ENCODE measurements around the gene AGER. TPM values are rescaled to one million over a fixed set of nuclear protein-coding genes. Genes with fewer than 3 reads are reported as not detected.

Gene AGER
- total RNA-seq, 1 donor from 2014 or later: 3.0 TPM

GRCh38 chr6:32175711-32176475 lies 8.2 kb downstream of the AGER start, which contains the start of gene AGPAT1:
TSS of gene AGPAT1 (minus strand) at chr6:32176084. CDS start at chr6:32171496, 4,588 bp downstream.
- peak; percentile 68 for ATAC-seq
- intact Hi-C loops (cut with micrococcal nuclease): loop anchor here (10.0 kb wide), 1 partner anchor 51 kb away; the partner anchor contains the start of gene ATF6B

GRCh38 chr6:32175322-32175710 lies 8.7 kb downstream of the AGER start:
- ATAC-seq: no peak
- no peak for DNase-seq
- intact Hi-C loops (cut with micrococcal nuclease): loop anchor here (10.0 kb wide), 1 partner anchor 51 kb away; the partner anchor contains the start of gene ATF6B

More at GRCh38 chr6:32175711-32176475, 8.2 kb downstream of the AGER start, which contains the start of gene AGPAT1:
- peak; percentile 98 for DNase-seq

DNA sequence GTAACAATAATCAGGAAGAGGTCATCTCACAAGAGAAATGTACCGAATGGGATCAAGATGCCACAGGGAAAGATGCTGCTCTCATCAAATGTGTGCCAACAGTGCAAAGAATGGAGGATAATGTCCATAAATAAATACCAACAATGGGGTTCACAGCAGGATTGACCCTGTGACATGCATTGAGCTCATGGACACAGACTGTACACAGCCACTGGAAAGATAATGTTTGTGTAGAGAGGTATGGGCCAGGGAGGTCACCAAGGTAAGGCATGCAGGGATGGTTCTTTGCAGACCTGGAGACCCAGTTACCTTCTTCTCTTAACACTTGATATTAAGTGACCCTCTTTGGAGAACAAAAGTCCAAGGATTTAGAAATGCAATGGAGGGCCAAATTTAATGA lies 9.6 kb downstream of the AGER start:
- intact Hi-C loops (cut with micrococcal nuclease): loop anchor here (10.0 kb wide), 1 partner anchor 50 kb away; the partner anchor contains the start of gene ATF6B
- ATAC-seq: no peak
- no peak for DNase-seq

DNA sequence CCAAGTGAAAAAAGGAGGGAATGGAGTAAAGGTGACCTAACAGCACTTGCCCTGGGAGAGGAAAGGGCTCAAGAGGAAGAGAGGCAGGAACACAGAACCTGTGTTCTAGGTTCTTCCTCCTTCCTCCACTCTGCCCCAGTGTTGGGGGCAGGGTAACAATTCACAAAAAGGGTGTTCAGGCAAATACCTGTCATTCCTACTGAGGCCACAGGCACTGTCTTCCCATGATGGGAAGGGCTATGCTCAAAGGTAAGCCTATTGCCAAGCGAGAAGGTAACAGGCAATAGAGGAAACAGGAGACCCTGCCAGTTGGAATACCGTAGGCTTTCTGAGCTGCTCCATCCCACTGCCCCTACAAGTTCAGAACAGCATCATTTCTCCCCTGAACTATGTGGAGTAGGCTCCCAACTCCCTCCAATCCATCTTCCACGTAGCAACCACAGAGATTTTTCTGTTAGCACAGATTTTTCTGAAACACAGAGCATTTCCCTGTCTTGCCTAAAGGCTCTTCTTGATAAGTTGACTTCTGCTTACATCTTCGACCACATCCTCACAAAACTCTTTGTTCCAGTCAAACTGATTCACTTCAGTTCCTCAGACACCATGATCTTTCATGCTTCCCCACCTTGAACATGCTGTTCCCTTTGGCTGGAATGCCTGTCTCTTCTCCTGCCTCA lies 10.9 kb downstream of the AGER start:
- intact Hi-C loops (cut with micrococcal nuclease): loop anchor here (10.0 kb wide), 1 partner anchor 48 kb away; the partner anchor contains the start of gene ATF6B
- no peak for ATAC-seq

DNA sequence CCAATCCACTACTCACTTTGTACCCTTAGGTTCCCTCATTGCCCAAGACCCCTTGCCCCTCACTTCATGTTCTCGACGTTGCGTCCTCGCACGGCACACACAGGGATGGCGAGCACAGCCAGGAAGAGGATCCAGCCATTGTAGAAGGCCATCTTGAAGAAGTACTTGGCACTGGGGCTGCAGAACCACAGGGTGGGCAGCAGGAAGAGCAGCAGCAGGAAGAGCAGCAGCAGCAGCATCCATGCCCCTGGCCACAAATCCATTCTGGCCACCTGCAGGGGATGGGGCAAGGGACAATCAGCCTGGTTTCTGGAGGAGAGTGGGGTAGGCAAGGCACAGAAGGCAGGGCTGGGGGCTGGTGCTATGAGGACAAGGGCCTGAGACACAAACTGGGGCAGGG lies 12.8 kb downstream of the AGER start:
- no peak for DNase-seq

More for the DNA sequence above, 10.9 kb downstream of the AGER start:
- DNase-seq: no peak

DNA sequence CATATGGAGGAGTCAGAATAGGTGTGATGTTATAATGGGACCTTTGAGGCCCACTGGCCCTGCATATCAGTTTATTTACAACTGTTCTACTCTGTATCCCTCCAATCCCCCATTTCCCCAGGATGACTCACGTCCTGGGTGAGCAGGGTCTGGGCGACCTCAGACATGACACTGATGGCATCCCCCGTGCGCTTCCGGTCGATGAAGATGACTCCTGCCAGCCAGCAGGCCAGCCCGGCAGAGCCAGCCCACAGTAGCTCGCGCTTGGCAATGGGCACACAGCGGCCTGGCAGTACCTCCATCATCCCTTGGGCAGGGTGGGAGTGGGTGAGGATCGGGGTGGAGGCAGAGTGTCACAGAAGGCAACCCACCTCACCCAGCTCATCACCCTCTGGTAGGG lies 13.8 kb downstream of the AGER start:
- intact Hi-C loops (cut with micrococcal nuclease): loop anchor here (10.0 kb wide), 1 partner anchor 45 kb away; the partner anchor contains the start of gene ATF6B
- ATAC-seq: no peak
- DNase-seq: no peak

More for the DNA sequence above, 12.8 kb downstream of the AGER start:
- intact Hi-C loops (cut with micrococcal nuclease): loop anchor here (10.0 kb wide), 1 partner anchor 46 kb away; the partner anchor contains the start of gene ATF6B
- no peak for ATAC-seq

DNA sequence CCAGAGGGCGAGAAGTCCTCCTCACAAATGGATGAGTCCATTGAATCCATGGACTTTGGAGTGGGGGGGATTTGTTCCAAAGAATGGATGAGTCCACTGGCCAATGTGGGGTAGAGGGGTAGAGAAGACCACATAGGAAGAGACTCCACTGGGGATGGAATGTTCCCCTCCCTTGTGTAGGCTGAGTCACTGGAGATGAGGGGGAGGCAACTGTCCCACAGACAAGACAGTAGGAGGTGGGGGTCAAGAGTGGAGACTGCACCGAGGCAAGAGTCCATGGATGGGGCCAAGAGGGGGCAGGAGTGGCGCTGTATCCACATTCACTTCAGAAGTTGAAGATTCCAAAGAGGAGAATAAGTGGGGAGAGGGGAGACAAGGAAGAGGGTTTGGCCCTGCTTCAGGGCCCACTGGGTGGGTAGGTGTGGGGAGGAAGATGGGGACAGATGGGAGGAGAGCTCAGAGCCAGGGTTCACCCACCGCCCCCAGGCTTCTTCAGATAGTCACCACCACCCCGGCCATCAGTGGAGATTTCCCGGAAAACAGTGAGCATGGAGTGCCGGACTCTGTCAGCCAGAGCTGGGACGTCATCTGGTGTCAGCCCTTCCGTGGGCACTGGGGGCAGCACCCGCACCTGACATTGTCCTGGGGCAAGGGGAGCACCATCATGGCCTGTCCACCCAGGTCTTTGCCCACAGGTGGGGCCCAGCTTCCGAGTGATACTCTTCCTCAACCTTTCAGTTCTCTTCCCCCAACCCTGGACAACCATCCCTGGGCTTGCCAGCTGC lies 15.1 kb downstream of the AGER start:
- ATAC-seq (no peak), DNase-seq (no peak)
- intact Hi-C loops (cut with micrococcal nuclease): no loop called here

DNA sequence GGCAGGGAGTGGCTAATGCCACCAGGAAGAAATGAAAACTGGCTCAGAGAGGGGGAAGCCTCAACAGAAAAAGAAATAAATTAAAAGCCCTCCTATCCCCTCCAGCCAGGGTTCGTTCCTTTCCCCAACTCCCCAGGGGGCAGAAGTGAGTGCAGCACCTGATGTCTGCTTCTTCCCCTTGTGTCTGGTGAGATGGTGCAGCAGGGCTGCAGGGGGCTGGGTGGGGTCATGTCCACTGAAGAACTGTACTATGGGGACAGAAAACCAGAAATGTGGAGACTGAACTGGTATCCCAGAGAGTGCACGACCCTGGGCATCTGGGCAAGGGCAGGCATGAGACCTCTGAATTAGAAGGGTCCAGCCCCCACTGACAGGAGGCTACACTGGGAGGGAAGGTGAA lies 15.7 kb downstream of the AGER start:
- intact Hi-C loops (cut with micrococcal nuclease): no loop called here
- ATAC-seq: no peak
- no peak for DNase-seq

GRCh38 chr6:32167761-32168262 lies 16.2 kb downstream of the AGER start:
- ATAC-seq: no peak
- intact Hi-C loops (cut with micrococcal nuclease): no loop called here
- DNase-seq: no peak

DNA sequence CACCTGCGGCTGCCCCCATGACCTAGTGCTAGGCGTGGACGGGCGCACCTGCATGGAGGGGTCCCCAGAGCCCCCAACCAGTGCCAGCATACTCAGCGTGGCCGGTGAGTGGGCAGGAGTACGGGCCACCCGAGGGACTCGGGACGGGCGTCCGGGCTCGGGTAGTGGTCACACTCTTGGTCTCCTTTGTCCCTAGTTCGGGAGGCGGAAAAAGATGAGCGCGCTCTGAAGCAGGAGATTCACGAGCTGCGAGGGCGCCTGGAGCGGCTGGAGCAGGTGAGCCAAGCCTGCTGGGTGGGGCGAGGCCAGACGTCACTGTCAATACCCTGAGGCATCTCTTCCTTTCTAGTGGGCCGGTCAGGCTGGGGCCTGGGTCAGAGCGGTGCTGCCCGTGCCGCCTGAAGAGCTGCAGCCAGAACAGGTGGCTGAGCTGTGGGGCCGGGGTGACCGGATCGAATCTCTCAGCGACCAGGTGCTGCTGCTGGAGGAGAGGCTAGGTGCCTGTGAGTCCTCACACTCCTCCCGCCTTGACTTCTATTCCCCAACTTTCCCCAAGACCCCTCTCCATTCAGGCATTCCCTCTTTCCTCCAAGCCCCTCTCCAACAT lies 16.8 kb downstream of the AGER start:
- ATAC-seq: no peak
- intact Hi-C loops (cut with micrococcal nuclease): no loop called here
- no peak for DNase-seq

DNA sequence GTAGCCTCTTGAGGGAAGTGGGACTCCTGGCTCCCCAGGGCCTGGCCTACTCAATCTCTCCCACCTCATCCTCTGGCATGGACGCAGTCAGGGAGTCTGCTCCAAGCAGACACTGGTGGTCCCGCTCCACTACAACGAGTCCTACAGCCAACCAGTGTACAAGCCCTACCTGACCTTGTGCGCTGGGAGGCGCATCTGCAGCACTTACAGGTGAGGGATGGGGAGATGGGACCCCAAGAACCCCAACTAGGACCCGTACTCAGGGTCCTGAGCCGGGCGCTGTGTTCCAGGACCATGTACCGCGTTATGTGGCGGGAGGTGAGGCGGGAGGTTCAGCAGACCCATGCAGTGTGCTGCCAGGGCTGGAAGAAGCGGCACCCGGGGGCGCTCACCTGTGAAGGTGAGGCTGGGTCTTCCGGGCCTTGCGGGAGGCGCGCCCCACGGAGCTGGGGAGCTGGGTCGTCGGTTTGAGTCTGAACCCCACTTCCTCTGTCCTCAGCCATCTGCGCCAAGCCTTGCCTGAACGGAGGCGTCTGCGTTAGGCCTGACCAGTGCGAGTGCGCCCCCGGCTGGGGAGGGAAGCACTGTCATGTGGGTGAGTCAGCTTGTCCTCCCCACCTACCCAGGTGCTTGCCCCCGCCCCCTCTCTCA lies 17.5 kb downstream of the AGER start:
- ATAC-seq (no peak), DNase-seq (no peak)
- intact Hi-C loops (cut with micrococcal nuclease): no loop called here

- no peak for ATAC-seq
- DNase-seq: no peak
- intact Hi-C loops (cut with micrococcal nuclease): no loop called here
Measured at GRCh38 chr6:32164295-32164694, 19.8 kb downstream of the AGER start, which contains the start of gene EGFL8. TSS of gene EGFL8 (plus strand) at chr6:32164595. CDS start at chr6:32166166, 1,571 bp downstream.

- no peak for DNase-seq
- peak; percentile 49 for ATAC-seq
Measured at GRCh38 chr6:32163559-32164258, 20.3 kb downstream of the AGER start.

GRCh38 chr6:32158052-32158451 lies 26.0 kb downstream of the AGER start:
- DNase-seq: no peak
- intact Hi-C loops (cut with micrococcal nuclease): no loop called here
- ATAC-seq: no peak

More at GRCh38 chr6:32163559-32164258, 20.3 kb downstream of the AGER start:
- intact Hi-C loops (cut with micrococcal nuclease): no loop called here

- intact Hi-C loops (cut with micrococcal nuclease): no loop called here
- no peak for DNase-seq
- no peak for ATAC-seq
Measured at GRCh38 chr6:32156891-32157290, 27.2 kb downstream of the AGER start.

GRCh38 chr6:32154514-32155161 lies 29.4 kb downstream of the AGER start:
- ATAC-seq (peak; percentile 70), DNase-seq (peak; percentile 75)
- intact Hi-C loops (cut with micrococcal nuclease): no loop called here

All from left ventricle myocardium superior (tissue), 1 donor.